Astrocyte of the cerebellum (primary cell): ENCODE results near the gene ASB10.

Experiments
- DNase-seq: peaks from one replicate; pipeline ENCODE4 v3.0.0-alpha.2; 2011; ENCODE audit warnings: low read depth
- H3K4me3 ChIP-seq: 2 replicates; pipeline ENCODE4 v1.5.1; 2011; ENCODE audit warnings: mild to moderate bottlenecking, low read depth, low read length, moderate library complexity
- CTCF ChIP-seq: IDR thresholded peaks from 2 replicates; pipeline ENCODE4 v1.5.1; 2012; ENCODE audit warnings: low read length, low read depth, moderate library complexity, mild to moderate bottlenecking; ENCODE audit errors: missing control alignments
- in situ Hi-C: cut with HindIII; loops from 2 replicates; pipeline ENCODE4 v1.10.0; 2017; ENCODE audit warnings: low sequenced_read_pairs

ASB10 gene

GRCh38 chr7:151186640-151187408, at the start of gene ASB10:
Gene ASB10 (minus strand): TSS chr7:151187250. CDS start chr7:151187130, 120 bp downstream.
- DNase-seq: no peak
- in situ Hi-C loops: no loop called here
- no peak within 1 kb of the TSS for H3K4me3 ChIP-seq
- TF ChIP-seq CTCF: no peak

GRCh38 chr7:151236406-151236805, 49.4 kb upstream of the ASB10 start:
- no peak for DNase-seq
- in situ Hi-C loops: loop anchor here (5.0 kb wide), 1 partner anchor 76 kb away; no protein-coding TSS in a partner anchor
- TF ChIP-seq CTCF: no peak

DNA sequence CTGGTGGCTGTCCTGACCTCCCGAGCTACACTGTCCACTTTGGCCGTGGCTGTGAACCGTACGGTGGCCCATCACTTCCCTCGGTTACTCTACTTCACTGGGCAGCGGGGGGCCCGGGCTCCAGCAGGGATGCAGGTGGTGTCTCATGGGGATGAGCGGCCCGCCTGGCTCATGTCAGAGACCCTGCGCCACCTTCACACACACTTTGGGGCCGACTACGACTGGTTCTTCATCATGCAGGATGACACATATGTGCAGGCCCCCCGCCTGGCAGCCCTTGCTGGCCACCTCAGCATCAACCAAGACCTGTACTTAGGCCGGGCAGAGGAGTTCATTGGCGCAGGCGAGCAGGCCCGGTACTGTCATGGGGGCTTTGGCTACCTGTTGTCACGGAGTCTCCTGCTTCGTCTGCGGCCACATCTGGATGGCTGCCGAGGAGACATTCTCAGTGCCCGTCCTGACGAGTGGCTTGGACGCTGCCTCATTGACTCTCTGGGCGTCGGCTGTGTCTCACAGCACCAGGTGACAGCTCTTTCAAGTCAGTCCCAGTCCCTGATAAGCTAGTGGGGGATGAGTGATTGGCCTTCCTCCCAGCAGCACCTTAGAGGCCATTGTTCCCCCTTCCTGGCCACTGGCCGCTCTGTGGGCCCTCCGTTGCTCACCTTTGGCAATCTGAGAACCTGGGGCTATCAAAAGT, 48.2 kb upstream of the ASB10 start:
- DNase-seq: no peak
- no peak overlapping the region for H3K4me3 ChIP-seq
- in situ Hi-C loops: loop anchor here (5.0 kb wide), 1 partner anchor 77 kb away; no protein-coding TSS in a partner anchor
- no peak for TF ChIP-seq CTCF

More at GRCh38 chr7:151236406-151236805, 49.4 kb upstream of the ASB10 start:
- H3K4me3 ChIP-seq: no peak overlapping the region

- in situ Hi-C loops: no loop called here
- no peak for DNase-seq
- peak overlapping the region; percentile 97 for H3K4me3 ChIP-seq
- no peak for TF ChIP-seq CTCF
These were observed 46.8 kb upstream of the ASB10 start for GRCh38 chr7:151233804-151234203.

DNA sequence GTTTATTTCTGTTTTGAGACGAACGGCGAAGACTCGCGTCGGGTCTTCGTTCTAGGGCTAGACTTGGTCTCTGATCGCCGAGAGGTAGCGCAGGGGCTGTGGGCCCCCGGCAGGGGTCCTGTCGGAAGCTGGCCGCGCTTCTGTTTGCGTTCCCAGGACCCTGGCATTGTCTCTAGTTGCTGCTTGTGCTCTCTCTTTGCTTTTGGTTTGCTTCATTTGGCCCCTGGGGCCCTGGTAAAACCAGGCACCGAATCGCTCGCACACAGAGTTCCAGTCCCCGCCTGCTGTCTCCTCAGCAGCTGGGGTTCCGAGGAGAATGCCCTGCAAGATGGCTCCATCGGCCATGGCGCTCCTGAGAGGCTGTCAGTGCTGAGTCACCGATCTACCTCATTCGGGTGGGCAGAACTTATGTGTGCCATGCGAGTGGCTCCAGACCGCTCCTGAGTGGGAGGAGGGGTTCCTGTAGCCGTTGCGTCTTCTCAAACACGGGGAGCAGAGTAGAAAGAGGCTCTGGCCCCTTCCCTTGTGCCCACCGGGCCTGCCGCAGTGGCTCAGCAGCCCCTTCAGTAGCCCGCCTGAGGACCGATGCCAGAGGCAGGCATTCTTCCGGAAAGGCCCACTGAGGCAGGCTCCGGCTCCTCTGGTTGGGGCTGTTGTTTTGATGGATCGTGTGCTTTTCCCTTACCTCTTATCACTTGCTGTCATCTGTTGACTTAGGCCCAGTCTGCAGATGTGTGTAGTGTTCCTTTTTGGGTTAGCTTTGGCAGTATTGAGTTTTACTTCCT, 46.1 kb upstream of the ASB10 start:
- H3K4me3 ChIP-seq: peak overlapping the region; percentile 97
- DNase-seq: peak; percentile 40
- TF ChIP-seq CTCF: no peak
- in situ Hi-C loops: no loop called here
